PC-3 (cell line): ENCODE results near the gene IGSF23. TPM values are rescaled to one million over a fixed set of nuclear protein-coding genes. Genes with fewer than 3 reads are reported as not detected.

Source experiments
- ATAC-seq: fragments of 200-7000 bp; cut with Tn5 transposase; 2 replicates; pipeline ENCODE4 v1.9.1; 2020; ENCODE audit warnings: mild to moderate bottlenecking, moderate library complexity
- BruUV-seq: library from RNA; stranded (reverse); fragments of 400-500 nt; replicated peaks from 2 replicates; lab custom pipeline; 2021; lab: Mats Ljungman, UMichigan
- CTCF ChIA-PET: fragments of 300-600 bp; sonication (Branson Sonifier 250); formaldehyde crosslinking; loops from one replicate; lab custom pipeline; 2022; ENCODE audit warnings: antibody characterized with exemption; lab: Charles Lee
- POLR2A ChIA-PET: fragments of 300-600 bp; sonication (Branson Sonifier 250); formaldehyde crosslinking; loops from one replicate; lab custom pipeline; 2022; ENCODE audit warnings: antibody characterized with exemption; ENCODE audit not compliant: unreplicated experiment; lab: Charles Lee
- DNase-seq: peaks from one replicate; pipeline ENCODE4 v3.0.0-alpha.2; 2015
- H2AFZ ChIP-seq: fragments of 300-600 bp; sonication (generic); 2 replicates; pipeline ENCODE4 v1.6.0; 2016; ENCODE audit warnings: antibody characterized with exemption, low read length
- H3F3A ChIP-seq: fragments of 300-600 bp; sonication (generic); one replicate; pipeline ENCODE4 v1.6.0; 2017; ENCODE audit warnings: antibody characterized with exemption, low read length, control low read depth, mild to moderate bottlenecking; ENCODE audit not compliant: unreplicated experiment
- H3K27ac ChIP-seq: fragments of 300-600 bp; sonication (generic); 2 replicates; pipeline ENCODE4 v1.5.1; 2016; ENCODE audit warnings: mild to moderate bottlenecking, low read length
- H3K27me3 ChIP-seq: fragments of 300-600 bp; sonication (generic); 2 replicates; pipeline ENCODE4 v1.6.1; 2016; ENCODE audit warnings: low read length, mixed read lengths
- H3K36me3 ChIP-seq: fragments of 300-600 bp; sonication (generic); 2 replicates; pipeline ENCODE4 v1.6.1; 2016; ENCODE audit warnings: low read depth, mixed run types, low read length, mixed read lengths
- H3K4me1 ChIP-seq: fragments of 300-600 bp; sonication (generic); 2 replicates; pipeline ENCODE4 v1.5.1; 2016; ENCODE audit warnings: low read length; ENCODE audit not compliant: insufficient read depth
- H3K4me2 ChIP-seq: fragments of 300-600 bp; sonication (generic); 2 replicates; pipeline ENCODE4 v1.6.0; 2016; ENCODE audit warnings: low read length
- H3K4me3 ChIP-seq: fragments of 300-600 bp; sonication (generic); 2 replicates; pipeline ENCODE4 v1.5.1; 2016; ENCODE audit warnings: mild to moderate bottlenecking, low read length, mixed read lengths
- H3K79me2 ChIP-seq: fragments of 300-600 bp; sonication (generic); 2 replicates; pipeline ENCODE4 v1.6.1; 2017; ENCODE audit warnings: low read length, mixed read lengths
- H3K9ac ChIP-seq: fragments of 300-600 bp; sonication (generic); 2 replicates; pipeline ENCODE4 v1.6.0; 2016; ENCODE audit warnings: mild to moderate bottlenecking, low read length
- H3K9me2 ChIP-seq: fragments of 300-600 bp; sonication (generic); replicated peaks from 2 replicates; pipeline ENCODE4 v1.6.1; 2016; ENCODE audit warnings: mixed run types, low read length, mixed read lengths
- H3K9me3 ChIP-seq: fragments of 300-600 bp; sonication (generic); 2 replicates; pipeline ENCODE4 v1.6.1; 2016; ENCODE audit warnings: low read length, mixed read lengths
- H4K20me1 ChIP-seq: fragments of 300-600 bp; sonication (generic); 2 replicates; pipeline ENCODE4 v1.6.1; 2016; ENCODE audit warnings: low read length, mixed read lengths
- CTCF ChIP-seq: fragments of 300-600 bp; sonication (generic); conservative IDR thresholded peaks from 2 replicates; pipeline ENCODE4 v1.5.1; 2017; ENCODE audit warnings: antibody characterized with exemption, low read depth, mild to moderate bottlenecking, low read length
- EZH2 ChIP-seq: fragments of 300-600 bp; sonication (generic); IDR thresholded peaks from one replicate; pipeline ENCODE4 v1.6.1; 2017; ENCODE audit warnings: antibody characterized with exemption, mild to moderate bottlenecking, low read length; ENCODE audit not compliant: unreplicated experiment
- EZH2phosphoT487 ChIP-seq: fragments of 300-600 bp; sonication (generic); IDR thresholded peaks from 2 replicates; pipeline ENCODE4 v1.6.1; 2018; ENCODE audit warnings: mild to moderate bottlenecking, antibody characterized with exemption, low read length, borderline replicate concordance
- intact Hi-C: fragments of 100-400 bp; cut with micrococcal nuclease; formaldehyde crosslinking; loops from 2 replicates; pipeline ENCODE4 v1.9.0; 2023
- total RNA-seq: library from RNA; depleted of rRNA; stranded (reverse); fragments of >200 nt; gene quantifications from 2 replicates; pipeline ENCODE4 v1.2.3, GENCODE V29; 2014

The IGSF23 gene
- total RNA-seq, 1 experiment from 2014 or later = not detected

- Histone ChIP-seq H3K27ac (no peak overlapping the region), H3K4me1 (0 out of 2 replicates have a peak, but pooled peaks cover 3% of the 10 kb centered on the region), H3K27me3 (no peaks in the 10 kb centered on the region), H3K79me2 (no peaks in the 10 kb centered on the region), H3K9me2 (no peaks in the 10 kb centered on the region), H3K9ac (no peak overlapping the region), H3F3A (no peaks in the 10 kb centered on the region), H3K36me3 (peaks cover 44% of the 10 kb centered on the region), H4K20me1 (no peaks in the 10 kb centered on the region), H3K4me2 (no peak overlapping the region), H3K4me3 (no peak overlapping the region), H2AFZ (no peak overlapping the region), H3K9me3 (no peaks in the 10 kb centered on the region)
- TF ChIP-seq EZH2 (no peak), EZH2phosphoT487 (no peak), CTCF (no peak)
- CTCF ChIA-PET = no interaction called here
- POLR2A ChIA-PET = interaction anchor here (0.6 kb wide), 1 partner anchor 52 kb away, joined by 6 read pairs; no protein-coding TSS in a partner anchor
- no peak for ATAC-seq
- DNase-seq = no peak
- intact Hi-C loops = no loop called here
- no TSS peak for BruUV-seq
Observed at GRCh38 chr19:44662691-44663385, 49.5 kb downstream of the IGSF23 start.

DNA sequence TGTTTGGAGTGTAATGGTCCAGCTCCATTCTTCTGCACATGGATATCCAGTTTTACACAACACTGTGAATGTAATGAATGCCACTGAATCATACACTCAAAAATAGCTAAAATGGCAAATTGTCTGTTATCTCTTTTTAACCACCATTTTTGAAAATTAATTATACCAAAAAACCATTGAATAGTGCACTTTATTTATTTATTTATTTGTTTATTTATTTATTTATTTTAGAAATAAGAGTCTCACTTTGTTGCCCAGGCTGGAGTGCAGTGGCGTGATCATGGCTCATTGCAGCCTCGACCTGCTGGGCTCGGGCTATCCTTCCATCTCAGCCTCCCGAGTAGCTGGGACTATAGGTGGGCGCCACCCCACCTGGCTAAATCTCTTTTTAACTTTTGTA, 50.6 kb downstream of the IGSF23 start:
- TF ChIP-seq EZH2phosphoT487 (no peak), EZH2 (no peak), CTCF (no peak)
- DNase-seq = no peak
- Histone ChIP-seq H3K9me3 (no peaks in the 10 kb centered on the region), H3K4me1 (0 out of 2 replicates have a peak, but pooled peaks cover 3% of the 10 kb centered on the region), H3K27ac (no peak overlapping the region), H2AFZ (no peak overlapping the region), H3K9me2 (no peaks in the 10 kb centered on the region), H3K4me3 (no peak overlapping the region), H3K9ac (no peak overlapping the region), H3F3A (no peaks in the 10 kb centered on the region), H3K27me3 (no peaks in the 10 kb centered on the region), H3K36me3 (peaks cover 33% of the 10 kb centered on the region), H3K4me2 (no peak overlapping the region), H3K79me2 (no peaks in the 10 kb centered on the region), H4K20me1 (no peaks in the 10 kb centered on the region)
- BruUV-seq = no TSS peak
- intact Hi-C loops = no loop called here
- no peak for ATAC-seq
- CTCF ChIA-PET = interaction anchor here (0.7 to 1.0 kb wide), 2 partner anchors 10 to 81 kb away, joined by 3 to 4 read pairs; no protein-coding TSS in a partner anchor
- POLR2A ChIA-PET = no interaction called here

DNA sequence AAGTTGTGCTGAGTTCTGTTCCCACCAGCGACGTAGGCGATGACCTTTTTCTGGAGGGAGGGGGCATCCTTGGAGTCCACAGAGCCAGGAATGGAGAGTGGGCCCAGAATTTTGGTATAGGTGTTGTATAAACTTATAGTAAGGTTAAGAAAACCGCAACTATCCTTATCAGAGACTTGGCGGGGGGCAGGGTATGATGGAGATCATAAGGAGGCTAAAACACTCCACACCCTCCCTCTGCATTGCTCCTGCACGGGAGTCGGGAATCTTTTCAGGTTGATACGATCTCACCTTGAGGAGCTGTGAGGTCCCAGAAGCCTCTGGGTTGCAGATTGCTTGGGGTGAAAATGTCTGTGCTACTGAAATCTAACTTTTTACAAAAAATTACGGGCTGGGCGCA, 51.6 kb downstream of the IGSF23 start:
- TF ChIP-seq EZH2phosphoT487 (no peak), CTCF (no peak), EZH2 (no peak)
- no peak overlapping the region for H3K27ac ChIP-seq
- H4K20me1 ChIP-seq = no peaks in the 10 kb centered on the region
- H3K4me2 ChIP-seq = no peak overlapping the region
- H3K36me3 ChIP-seq = peaks cover 27% of the 10 kb centered on the region
- intact Hi-C loops = no loop called here
- no peaks in the 10 kb centered on the region for H3K9me2 ChIP-seq
- H3K27me3 ChIP-seq = no peaks in the 10 kb centered on the region
- no peak for DNase-seq
- no peaks in the 10 kb centered on the region for H3F3A ChIP-seq
- CTCF ChIA-PET = interaction anchor here (1.0 kb wide), 1 partner anchor 11 kb away, joined by 3 read pairs; no protein-coding TSS in a partner anchor
- no peak overlapping the region for H3K9ac ChIP-seq
- no peaks in the 10 kb centered on the region for H3K79me2 ChIP-seq
- no peaks in the 10 kb centered on the region for H3K9me3 ChIP-seq
- H3K4me3 ChIP-seq = no peak overlapping the region
- H3K4me1 ChIP-seq = 0 out of 2 replicates have a peak, but pooled peaks cover under 1% of the 10 kb centered on the region
- no peak for ATAC-seq
- BruUV-seq = no TSS peak
- POLR2A ChIA-PET = no interaction called here
- no peak overlapping the region for H2AFZ ChIP-seq
